OCI-LY7 (cell line): ENCODE results near the gene SHH.

Source experiments
- CTCF ChIP-seq: fragments of 200-600 bp; sonication (generic); conservative IDR thresholded peaks from 2 replicates; pipeline ENCODE4 v1.5.1; 2014; ENCODE audit warnings: mild to moderate bottlenecking, antibody characterized with exemption, low read length, moderate library complexity, mixed read lengths
- EZH2phosphoT487 ChIP-seq: fragments of 200-600 bp; sonication (generic); IDR thresholded peaks from 2 replicates; pipeline ENCODE4 v1.6.1; 2018; ENCODE audit warnings: low read depth, borderline replicate concordance, mild to moderate bottlenecking, mixed run types, antibody characterized with exemption, low read length, moderate library complexity, mixed read lengths

GRCh38 chr7:155789001-155789725 is 23.1 kb downstream of the SHH start:
- TF ChIP-seq CTCF (no peak), EZH2phosphoT487 (no peak)
